Uterus (tissue), 4 donors: ENCODE measurements around the gene TUBB2A. TPM values are rescaled to one million over a fixed set of nuclear protein-coding genes. Genes with fewer than 3 reads are reported as not detected.
"Not testable (repeated sequence)": the region's sequence is repeated elsewhere in the genome, so short reads cannot be mapped to it uniquely, and the experiment has no call there.

Experiments used
- DNase-seq, 2 donors: peaks; one replicate each; pipeline ENCODE4 v3.0.0-alpha.2; 2019 to 2020
- H3K27ac ChIP-seq, 2 donors: fragments of 200-600 bp; sonication (generic); 1 replicate in 1 of 2; 2 replicates in 1 of 2; pipeline ENCODE4 v1.5.1; 2016 to 2018
- H3K27me3 ChIP-seq, 2 donors: fragments of 200-600 bp; sonication (generic); one replicate each; pipeline ENCODE4 v1.5.1; 2018 to 2019; ENCODE audit warnings: control low read depth in 1 of 2
- H3K36me3 ChIP-seq, 2 donors: fragments of 200-600 bp; sonication (generic); one replicate each; pipeline ENCODE4 v1.5.1; 2019; ENCODE audit warnings: control low read depth in 1 of 2
- H3K4me1 ChIP-seq, 2 donors: fragments of 200-600 bp; sonication (generic); one replicate each; pipeline ENCODE4 v1.5.1; 2018 to 2019; ENCODE audit warnings: control low read depth in 1 of 2
- H3K4me3 ChIP-seq, 2 donors: fragments of 200-600 bp; sonication (generic); 1 replicate in 1 of 2; 2 replicates in 1 of 2; pipeline ENCODE4 v1.5.1; 2018 to 2019; ENCODE audit warnings: mild to moderate bottlenecking in 1 of 2
- H3K9me3 ChIP-seq, 2 donors: fragments of 200-600 bp; sonication (generic); one replicate each; pipeline ENCODE4 v1.5.1; 2019; ENCODE audit warnings: control low read depth in 1 of 2
- CTCF ChIP-seq, 4 experiments: fragments of 200-600 bp in 2 of 4; fragments of 450-650 bp in 2 of 4; sonication (generic) in 2 of 4; IDR thresholded peaks; one replicate each; pipeline ENCODE4 v1.5.1; 2016 to 2019; ENCODE audit warnings: antibody characterized with exemption in 4 of 4, mild to moderate bottlenecking in 2 of 4, moderate library complexity in 1 of 4
- POLR2A ChIP-seq, 2 donors: fragments of 450-650 bp; IDR thresholded peaks; one replicate each; pipeline ENCODE4 v1.6.1; 2016; ENCODE audit warnings: antibody characterized with exemption in 2 of 2, mild to moderate bottlenecking in 1 of 2, moderate library complexity in 1 of 2
- intact Hi-C: fragments of 100-400 bp; cut with DNase I; formaldehyde crosslinking; loops from one replicate; pipeline ENCODE4 v1.15.1; 2023; ENCODE audit warnings: low total_unique reads
- total RNA-seq, 4 donors: library from RNA; depleted of rRNA in 3 of 4; stranded (reverse); fragments of >200 nt in 3 of 4; gene quantifications; one replicate each; pipeline versions ENCODE4 v1.1.0 to v1.2.4, GENCODE V29; 2014 to 2023
- donor health status: DM: yes; HTN: yes; CAD: no.

Gene TUBB2A
- total RNA-seq, 4 donors from 2014 or later, result 21.5 to 100 (median 59.0) TPM

GRCh38 chr6:3202999-3203696 is 45.8 kb upstream of the TUBB2A start:
- TF ChIP-seq CTCF (IDR thresholded peaks at IDR 0.05) (no peak), POLR2A (IDR thresholded peaks at IDR 0.05) (no peak)

GRCh38 chr6:3201388-3201787 is 44.0 kb upstream of the TUBB2A start:
- Histone ChIP-seq H3K9me3 (no peaks in the 10 kb centered on the region), H3K27ac (no peak overlapping the region), H3K36me3 (no peaks in the 10 kb centered on the region), H3K4me1 (no peaks in the 10 kb centered on the region), H3K27me3 (no peaks in the 10 kb centered on the region), H3K4me3 (no peak overlapping the region)
- no peak for DNase-seq
- TF ChIP-seq CTCF (IDR thresholded peaks at IDR 0.05) (no peak), POLR2A (IDR thresholded peaks at IDR 0.05) (no peak)
- intact Hi-C loops, result no loop called here

More at GRCh38 chr6:3202999-3203696, 45.8 kb upstream of the TUBB2A start:
- Histone ChIP-seq H3K27me3 (no peaks in the 10 kb centered on the region), H3K9me3 (no peaks in the 10 kb centered on the region), H3K4me1 (no peaks in the 10 kb centered on the region), H3K4me3 (no peak overlapping the region), H3K36me3 (no peaks in the 10 kb centered on the region), H3K27ac (no peak overlapping the region)
- intact Hi-C loops, result no loop called here
- DNase-seq, result no peak

- Histone ChIP-seq H3K36me3 (no peaks in the 10 kb centered on the region), H3K4me3 (no peak overlapping the region), H3K9me3 (no peaks in the 10 kb centered on the region), H3K27me3 (no peaks in the 10 kb centered on the region), H3K4me1 (no peaks in the 10 kb centered on the region), H3K27ac (no peak overlapping the region)
- DNase-seq, result no peak
- TF ChIP-seq POLR2A (IDR thresholded peaks at IDR 0.05) (no peak), CTCF (IDR thresholded peaks at IDR 0.05) (no peak)
- intact Hi-C loops, result no loop called here
Measured at GRCh38 chr6:3200682-3201081, 43.3 kb upstream of the TUBB2A start.

GRCh38 chr6:3199382-3199781 is 42.0 kb upstream of the TUBB2A start:
- Histone ChIP-seq H3K4me1 (no peaks in the 10 kb centered on the region), H3K36me3 (no peaks in the 10 kb centered on the region), H3K27ac (no peak overlapping the region), H3K4me3 (no peak overlapping the region), H3K27me3 (no peaks in the 10 kb centered on the region), H3K9me3 (no peaks in the 10 kb centered on the region)
- intact Hi-C loops, result no loop called here
- DNase-seq, result no peak
- TF ChIP-seq POLR2A (IDR thresholded peaks at IDR 0.05) (no peak), CTCF (IDR thresholded peaks at IDR 0.05) (no peak)

- DNase-seq, H3K4me1 ChIP-seq, H3K4me3 ChIP-seq, intact Hi-C loops, H3K9me3 ChIP-seq, H3K27me3 ChIP-seq, H3K27ac ChIP-seq, H3K36me3 ChIP-seq: not testable (repeated sequence)
Measured at GRCh38 chr6:3197734-3198133, 40.4 kb upstream of the TUBB2A start.

- no peaks in the 10 kb centered on the region for H3K9me3 ChIP-seq
- intact Hi-C loops, result no loop called here
- H3K27me3 ChIP-seq, result no peaks in the 10 kb centered on the region
- H3K4me3 ChIP-seq, result no peak overlapping the region
- no peaks in the 10 kb centered on the region for H3K36me3 ChIP-seq
- no peak for DNase-seq
- no peak overlapping the region for H3K27ac ChIP-seq
- no peaks in the 10 kb centered on the region for H3K4me1 ChIP-seq
- TF ChIP-seq POLR2A (IDR thresholded peaks at IDR 0.05), result no peak
- TF ChIP-seq CTCF (IDR thresholded peaks at IDR 0.05), result no peak
Measured at GRCh38 chr6:3196770-3197169, 39.4 kb upstream of the TUBB2A start.
